DND-41 (cell line): Measurements from ENCODE around the gene NBEA.

Source experiments
- ATAC-seq: fragments of 200-7000 bp; cut with Tn5 transposase; 3 replicates; pipeline ENCODE4 v1.9.1; 2021; ENCODE audit warnings: low read depth; ENCODE audit not compliant: insufficient read depth
- DNase-seq: peaks from one replicate; pipeline ENCODE4 v3.0.0-alpha.2; 2020
- H2AFZ ChIP-seq: 2 replicates; pipeline ENCODE4 v1.6.0; 2012; ENCODE audit warnings: low read depth, low read length
- H3K27ac ChIP-seq: 2 replicates; pipeline ENCODE4 v1.5.1; 2012; ENCODE audit warnings: low read length, inconsistent platforms
- H3K27me3 ChIP-seq: fragments of 200-600 bp; sonication (generic); 2 replicates; pipeline ENCODE4 v1.6.0; 2012; ENCODE audit warnings: low read length, mild to moderate bottlenecking, inconsistent platforms; ENCODE audit not compliant: insufficient read depth, poor library complexity
- H3K36me3 ChIP-seq: 2 replicates; pipeline ENCODE4 v1.5.1; 2012; ENCODE audit warnings: low read length, inconsistent platforms; ENCODE audit not compliant: insufficient read depth
- H3K4me1 ChIP-seq: 2 replicates; pipeline ENCODE4 v1.5.1; 2012; ENCODE audit warnings: mild to moderate bottlenecking, low read length; ENCODE audit not compliant: insufficient read depth
- H3K4me2 ChIP-seq: 2 replicates; pipeline ENCODE4 v1.6.0; 2012; ENCODE audit warnings: mild to moderate bottlenecking, moderate library complexity, low read length, inconsistent platforms; ENCODE audit not compliant: insufficient read depth
- H3K4me3 ChIP-seq, 2 experiments: fragments of 200-600 bp in 1 of 2; shearing (Covaris generic) in 1 of 2; 2 replicates each; pipeline ENCODE4 v1.5.1; 2012 to 2016; ENCODE audit warnings: inconsistent platforms in 2 of 2, low read length in 2 of 2, mild to moderate bottlenecking in 2 of 2, low read depth in 1 of 2, moderate library complexity in 1 of 2
- H3K79me2 ChIP-seq: 2 replicates; pipeline ENCODE4 v1.6.0; 2012; ENCODE audit warnings: low read length, inconsistent platforms; ENCODE audit not compliant: insufficient read depth
- H3K9ac ChIP-seq: 2 replicates; pipeline ENCODE4 v1.6.0; 2012; ENCODE audit warnings: low read depth, mild to moderate bottlenecking, inconsistent platforms, low read length, moderate library complexity
- H3K9me3 ChIP-seq: 2 replicates; pipeline ENCODE4 v1.5.1; 2012; ENCODE audit warnings: low read length, moderate library complexity, mild to moderate bottlenecking, inconsistent platforms; ENCODE audit not compliant: insufficient read depth, severe bottlenecking
- H4K20me1 ChIP-seq: 2 replicates; pipeline ENCODE4 v1.6.0; 2012; ENCODE audit warnings: low read length; ENCODE audit not compliant: insufficient read depth
- EZH2 ChIP-seq: IDR thresholded peaks from 3 replicates; pipeline ENCODE4 v1.6.1; 2012; ENCODE audit warnings: borderline replicate concordance, low read depth, mild to moderate bottlenecking, moderate library complexity, low read length, inconsistent platforms; ENCODE audit not compliant: severe bottlenecking
- TF ChIP-seq, protein P1 (sequence below): IDR thresholded peaks from 2 replicates; pipeline ENCODE4 v1.5.1; 2012; ENCODE audit warnings: borderline replicate concordance, low read length, moderate library complexity, mild to moderate bottlenecking; ENCODE audit not compliant: poor library complexity, severe bottlenecking; ENCODE audit errors: extremely low read depth

The NBEA gene

DNA sequence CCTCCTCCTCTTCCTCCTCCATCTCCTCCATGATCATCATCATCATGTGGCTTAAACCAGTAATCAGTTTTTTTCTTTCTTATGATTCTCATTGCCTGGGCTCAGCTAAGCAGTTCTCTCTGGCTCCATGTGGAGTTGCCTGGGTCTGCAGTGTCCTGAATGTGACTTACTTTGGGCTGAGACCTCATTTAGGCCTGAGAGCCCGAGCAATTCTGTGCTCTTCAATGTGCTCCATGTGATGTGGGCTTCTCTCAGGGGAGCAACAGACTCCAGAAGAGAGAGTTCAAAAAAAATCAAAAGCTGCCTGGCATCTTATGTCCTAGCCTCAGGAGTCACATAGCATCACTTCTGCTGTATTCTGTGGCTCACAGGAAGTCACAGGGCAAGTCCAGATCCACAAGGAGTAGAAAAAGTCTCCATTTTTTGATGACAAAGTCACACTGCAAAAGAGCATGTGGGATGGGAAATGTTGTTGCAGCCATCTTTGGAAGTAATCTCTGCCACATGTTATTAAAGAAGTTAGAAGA, 405.7 kb downstream of the NBEA start:
- no peaks in the 10 kb centered on the region for H3K9me3 ChIP-seq
- ATAC-seq (no peak), DNase-seq (no peak)
- H3K27ac ChIP-seq, result no peak overlapping the region
- no peaks in the 10 kb centered on the region for H3K4me1 ChIP-seq
- H2AFZ ChIP-seq, result no peak overlapping the region
- no peaks in the 10 kb centered on the region for H3K27me3 ChIP-seq
- H4K20me1 ChIP-seq, result no peaks in the 10 kb centered on the region
- no peaks in the 10 kb centered on the region for H3K79me2 ChIP-seq
- H3K4me2 ChIP-seq, result no peak overlapping the region
- H3K36me3 ChIP-seq, result no peaks in the 10 kb centered on the region
- no peak overlapping the region for H3K4me3 ChIP-seq
- TF ChIP-seq, protein P1, sequence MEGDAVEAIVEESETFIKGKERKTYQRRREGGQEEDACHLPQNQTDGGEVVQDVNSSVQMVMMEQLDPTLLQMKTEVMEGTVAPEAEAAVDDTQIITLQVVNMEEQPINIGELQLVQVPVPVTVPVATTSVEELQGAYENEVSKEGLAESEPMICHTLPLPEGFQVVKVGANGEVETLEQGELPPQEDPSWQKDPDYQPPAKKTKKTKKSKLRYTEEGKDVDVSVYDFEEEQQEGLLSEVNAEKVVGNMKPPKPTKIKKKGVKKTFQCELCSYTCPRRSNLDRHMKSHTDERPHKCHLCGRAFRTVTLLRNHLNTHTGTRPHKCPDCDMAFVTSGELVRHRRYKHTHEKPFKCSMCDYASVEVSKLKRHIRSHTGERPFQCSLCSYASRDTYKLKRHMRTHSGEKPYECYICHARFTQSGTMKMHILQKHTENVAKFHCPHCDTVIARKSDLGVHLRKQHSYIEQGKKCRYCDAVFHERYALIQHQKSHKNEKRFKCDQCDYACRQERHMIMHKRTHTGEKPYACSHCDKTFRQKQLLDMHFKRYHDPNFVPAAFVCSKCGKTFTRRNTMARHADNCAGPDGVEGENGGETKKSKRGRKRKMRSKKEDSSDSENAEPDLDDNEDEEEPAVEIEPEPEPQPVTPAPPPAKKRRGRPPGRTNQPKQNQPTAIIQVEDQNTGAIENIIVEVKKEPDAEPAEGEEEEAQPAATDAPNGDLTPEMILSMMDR, result no peak
- no peak for TF ChIP-seq EZH2
- no peak overlapping the region for H3K9ac ChIP-seq

DNA sequence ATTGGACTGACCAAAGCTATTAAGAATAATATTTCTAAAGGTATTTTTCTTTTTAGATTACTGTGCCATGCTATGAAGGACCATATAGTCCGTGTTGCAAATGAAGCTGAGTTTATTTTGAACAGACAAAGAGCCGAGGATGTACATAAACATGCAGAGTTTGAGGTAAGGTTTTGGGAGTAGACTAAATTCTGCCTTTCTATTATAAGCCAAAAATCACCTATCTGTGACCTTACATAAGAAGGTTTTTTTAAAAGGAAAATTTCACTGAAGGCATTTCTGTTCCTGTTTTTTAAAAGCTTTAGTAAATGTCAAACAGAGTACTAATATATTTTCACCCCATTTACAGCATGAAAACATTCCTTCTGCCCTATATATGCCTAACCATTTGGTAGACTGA, 407.0 kb downstream of the NBEA start:
- no peak for TF ChIP-seq EZH2
- TF ChIP-seq, protein P1, result no peak
- Histone ChIP-seq H3K4me1 (no peaks in the 10 kb centered on the region), H3K27me3 (no peaks in the 10 kb centered on the region)

DNA sequence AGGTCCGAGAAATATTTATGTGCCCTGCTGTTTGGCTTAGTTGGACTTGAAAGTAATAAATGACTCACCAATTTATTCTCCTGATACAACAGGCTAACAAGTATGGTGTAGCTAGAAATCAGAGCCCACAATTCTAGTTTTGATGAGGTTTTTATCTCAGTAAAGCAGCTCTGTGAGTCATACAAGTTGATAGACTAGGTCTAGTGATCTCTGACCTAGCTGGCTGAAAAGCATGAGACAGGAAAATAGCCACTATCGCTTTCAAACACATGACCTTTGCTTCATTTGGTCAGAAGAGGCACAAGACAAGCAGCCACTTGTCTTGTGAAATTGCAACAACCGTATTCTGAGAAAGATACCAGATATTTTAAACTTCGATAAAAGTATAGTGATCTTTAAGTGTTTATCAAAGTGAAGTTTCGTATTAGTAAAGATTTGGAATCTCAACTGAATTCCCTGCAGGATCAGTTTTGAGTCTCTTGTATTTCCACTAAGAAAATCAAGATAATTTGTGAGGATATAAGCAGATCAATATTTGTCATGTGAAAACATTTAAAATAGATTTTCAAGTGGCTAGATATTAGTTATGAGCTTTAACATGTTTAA, 407.7 kb downstream of the NBEA start:
- Histone ChIP-seq H3K4me3 (no peak overlapping the region), H3K9ac (no peak overlapping the region), H3K9me3 (no peaks in the 10 kb centered on the region), H3K4me1 (no peaks in the 10 kb centered on the region), H3K27me3 (no peaks in the 10 kb centered on the region), H3K4me2 (no peak overlapping the region), H3K79me2 (no peaks in the 10 kb centered on the region), H4K20me1 (no peaks in the 10 kb centered on the region), H3K27ac (no peak overlapping the region), H2AFZ (no peak overlapping the region), H3K36me3 (no peaks in the 10 kb centered on the region)
- DNase-seq (no peak), ATAC-seq (no peak)
- no peak for TF ChIP-seq EZH2
- TF ChIP-seq, protein P1, result no peak

More for the DNA sequence above, 407.0 kb downstream of the NBEA start:
- Histone ChIP-seq H3K4me3 (no peak overlapping the region), H3K79me2 (no peaks in the 10 kb centered on the region), H2AFZ (no peak overlapping the region), H3K4me2 (no peak overlapping the region), H3K36me3 (no peaks in the 10 kb centered on the region), H3K9me3 (no peaks in the 10 kb centered on the region), H3K9ac (no peak overlapping the region), H4K20me1 (no peaks in the 10 kb centered on the region), H3K27ac (no peak overlapping the region)
- ATAC-seq (no peak), DNase-seq (no peak)

DNA sequence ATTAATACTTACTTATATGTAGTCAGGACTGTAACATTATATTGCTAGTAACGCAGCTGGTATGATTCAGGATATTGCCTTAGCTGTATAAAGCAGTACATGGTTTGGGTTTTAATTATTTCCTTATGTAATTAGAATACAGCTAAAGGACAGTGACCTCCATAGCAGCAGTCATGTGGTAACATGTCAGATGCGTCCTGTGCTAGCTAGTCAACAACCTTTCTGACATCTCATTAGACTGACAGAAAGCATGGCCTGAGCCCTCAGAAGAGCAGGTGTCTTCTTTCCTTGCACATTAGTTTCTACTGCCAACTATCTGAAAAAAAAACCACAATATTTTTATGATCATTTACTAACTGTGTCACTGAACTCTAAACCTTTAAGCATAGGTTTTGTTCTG, 412.2 kb downstream of the NBEA start:
- Histone ChIP-seq H3K4me3 (no peak overlapping the region), H3K36me3 (no peaks in the 10 kb centered on the region), H3K4me1 (peaks cover 3% of the 10 kb centered on the region; the same call in 1 of the 2 replicates), H2AFZ (no peak overlapping the region), H3K79me2 (no peaks in the 10 kb centered on the region), H3K27ac (no peak overlapping the region), H4K20me1 (no peaks in the 10 kb centered on the region), H3K9ac (no peak overlapping the region), H3K27me3 (no peaks in the 10 kb centered on the region), H3K9me3 (no peaks in the 10 kb centered on the region), H3K4me2 (no peak overlapping the region)
- ATAC-seq (no peak), DNase-seq (no peak)
- TF ChIP-seq EZH2, result no peak
- TF ChIP-seq, protein P1, result no peak
